ENCODE data around the gene PCCA. TPM values are rescaled to one million over a fixed set of nuclear protein-coding genes. Genes with fewer than 3 reads are reported as not detected.

The PCCA gene
- total and polyA plus RNA-seq, 12 donors = 27.6 to 176 (median 97.7) TPM

DNA sequence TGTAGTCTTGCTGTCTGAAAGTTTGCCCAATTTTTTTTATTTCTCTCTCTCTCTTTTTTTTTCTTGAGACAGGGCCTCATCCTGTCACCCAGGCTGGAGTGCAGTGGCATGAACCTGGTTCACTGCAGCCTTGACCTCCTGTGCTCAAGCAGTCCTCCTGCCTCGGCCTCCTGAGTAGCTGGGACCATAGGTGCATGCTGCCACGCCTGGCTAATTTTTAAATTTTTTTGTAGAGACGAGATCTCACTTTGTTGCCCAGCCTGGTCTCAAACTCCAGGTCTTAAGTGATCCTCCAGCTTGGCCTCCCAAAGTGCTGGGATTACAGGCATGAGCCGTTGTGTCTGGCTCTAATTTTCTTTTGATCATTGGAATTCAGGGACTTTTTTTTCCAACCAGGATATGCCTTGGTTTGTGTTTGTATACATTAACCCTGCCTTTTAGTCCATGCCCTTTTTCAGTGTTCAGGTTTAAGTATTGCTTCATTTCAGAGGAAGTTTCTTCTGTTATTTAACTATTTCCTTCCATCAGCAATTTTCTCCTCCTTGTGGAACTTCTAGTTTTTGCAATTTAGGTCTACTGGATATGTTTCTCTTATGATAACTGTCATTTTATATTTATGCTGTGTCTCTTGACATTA lies 201.4 kb downstream of the PCCA start:
- Histone ChIP-seq H3K27ac (no peak overlapping the region), H3K36me3 (replicated peaks in 1 of 2) (no peaks in the 10 kb centered on the region), H3K4me3 (no peak overlapping the region), H3K27me3 (no peaks in the 10 kb centered on the region), H3K4me1 (replicated peaks in 1 of 2) (peaks cover 3 to 5% of the 10 kb centered on the region in 2 donors), H3K9me3 (replicated peaks in 1 of 3) (no peaks in the 10 kb centered on the region)
- 83 to 92% (median 88%) methylated on average over 4 of the region's 4 CpGs for WGBS, 4 donors
- intact Hi-C loops (cut with DNase I) = no loop called here
- TF ChIP-seq POLR2A (IDR thresholded peaks at IDR 0.05) = no peak
- TF ChIP-seq, protein P1, sequence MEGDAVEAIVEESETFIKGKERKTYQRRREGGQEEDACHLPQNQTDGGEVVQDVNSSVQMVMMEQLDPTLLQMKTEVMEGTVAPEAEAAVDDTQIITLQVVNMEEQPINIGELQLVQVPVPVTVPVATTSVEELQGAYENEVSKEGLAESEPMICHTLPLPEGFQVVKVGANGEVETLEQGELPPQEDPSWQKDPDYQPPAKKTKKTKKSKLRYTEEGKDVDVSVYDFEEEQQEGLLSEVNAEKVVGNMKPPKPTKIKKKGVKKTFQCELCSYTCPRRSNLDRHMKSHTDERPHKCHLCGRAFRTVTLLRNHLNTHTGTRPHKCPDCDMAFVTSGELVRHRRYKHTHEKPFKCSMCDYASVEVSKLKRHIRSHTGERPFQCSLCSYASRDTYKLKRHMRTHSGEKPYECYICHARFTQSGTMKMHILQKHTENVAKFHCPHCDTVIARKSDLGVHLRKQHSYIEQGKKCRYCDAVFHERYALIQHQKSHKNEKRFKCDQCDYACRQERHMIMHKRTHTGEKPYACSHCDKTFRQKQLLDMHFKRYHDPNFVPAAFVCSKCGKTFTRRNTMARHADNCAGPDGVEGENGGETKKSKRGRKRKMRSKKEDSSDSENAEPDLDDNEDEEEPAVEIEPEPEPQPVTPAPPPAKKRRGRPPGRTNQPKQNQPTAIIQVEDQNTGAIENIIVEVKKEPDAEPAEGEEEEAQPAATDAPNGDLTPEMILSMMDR (IDR thresholded peaks at IDR 0.05) = no peak
- no peak for DNase-seq

DNA sequence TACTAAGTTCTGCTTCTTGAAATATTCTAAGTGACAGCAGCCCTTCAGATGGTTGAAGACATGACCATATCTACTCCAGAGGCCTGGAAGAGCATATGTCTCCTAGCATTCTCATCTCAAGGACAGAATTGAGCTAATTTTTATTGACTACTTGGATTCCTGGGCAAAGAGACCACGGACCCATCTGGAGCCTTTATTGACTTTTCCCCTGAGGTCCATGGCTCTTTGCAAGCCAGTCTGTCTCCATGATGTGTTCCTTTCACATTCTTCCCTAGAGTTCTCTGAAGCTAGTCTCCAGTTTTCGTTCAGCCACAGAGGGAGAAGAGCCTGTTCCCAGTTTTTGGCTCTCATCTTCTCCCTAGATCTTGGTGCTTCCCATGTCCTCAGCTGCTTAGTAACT lies 202.7 kb downstream of the PCCA start:
- Histone ChIP-seq H3K4me1 (replicated peaks in 1 of 2) (peaks cover 3 to 5% of the 10 kb centered on the region in 2 donors), H3K36me3 (replicated peaks in 1 of 2) (no peaks in the 10 kb centered on the region), H3K4me3 (no peak overlapping the region), H3K9me3 (replicated peaks in 1 of 3) (no peaks in the 10 kb centered on the region), H3K27me3 (no peaks in the 10 kb centered on the region), H3K27ac (no peak overlapping the region)
- TF ChIP-seq, protein P1 (IDR thresholded peaks at IDR 0.05) = no peak
- TF ChIP-seq POLR2A (IDR thresholded peaks at IDR 0.05) = no peak
- intact Hi-C loops (cut with DNase I) = no loop called here
- DNase-seq = no peak
- 86 to 98% (median 92%) methylated on average over 2 of the region's 2 CpGs for WGBS, 4 donors

DNA sequence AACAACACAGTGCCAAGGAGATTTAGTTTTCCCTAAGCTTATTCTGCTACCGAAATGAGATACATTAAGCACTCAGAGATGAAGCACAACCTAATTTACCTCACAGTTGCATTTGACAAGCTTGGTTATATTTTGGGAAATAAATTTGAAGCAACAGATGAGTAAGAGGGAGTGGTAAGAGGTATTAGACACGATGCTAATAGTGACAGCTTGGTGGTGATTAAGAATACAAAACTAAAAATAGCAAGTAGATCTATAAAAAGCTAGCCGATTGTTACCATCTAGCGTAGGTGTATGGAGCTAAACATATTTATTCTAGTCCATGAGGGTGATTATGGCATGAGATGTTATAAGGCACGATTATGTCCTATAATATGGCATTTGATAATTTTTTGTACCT lies 208.5 kb downstream of the PCCA start:
- Histone ChIP-seq H3K4me1 (replicated peaks in 1 of 2) (peaks cover 0 to 21% of the 10 kb centered on the region in 2 donors), H3K4me3 (no peak overlapping the region), H3K9me3 (replicated peaks in 1 of 3) (no peaks in the 10 kb centered on the region), H3K27me3 (no peaks in the 10 kb centered on the region), H3K36me3 (replicated peaks in 1 of 2) (no peaks in the 10 kb centered on the region), H3K27ac (no peak overlapping the region)
- TF ChIP-seq POLR2A (IDR thresholded peaks at IDR 0.05) = no peak
- TF ChIP-seq, protein P1 (IDR thresholded peaks at IDR 0.05) = no peak
- WGBS, 4 donors = 79 to 87% (median 82%) methylated on average over 5 of the region's 5 CpGs
- no peak for DNase-seq
- intact Hi-C loops (cut with DNase I) = no loop called here

DNA sequence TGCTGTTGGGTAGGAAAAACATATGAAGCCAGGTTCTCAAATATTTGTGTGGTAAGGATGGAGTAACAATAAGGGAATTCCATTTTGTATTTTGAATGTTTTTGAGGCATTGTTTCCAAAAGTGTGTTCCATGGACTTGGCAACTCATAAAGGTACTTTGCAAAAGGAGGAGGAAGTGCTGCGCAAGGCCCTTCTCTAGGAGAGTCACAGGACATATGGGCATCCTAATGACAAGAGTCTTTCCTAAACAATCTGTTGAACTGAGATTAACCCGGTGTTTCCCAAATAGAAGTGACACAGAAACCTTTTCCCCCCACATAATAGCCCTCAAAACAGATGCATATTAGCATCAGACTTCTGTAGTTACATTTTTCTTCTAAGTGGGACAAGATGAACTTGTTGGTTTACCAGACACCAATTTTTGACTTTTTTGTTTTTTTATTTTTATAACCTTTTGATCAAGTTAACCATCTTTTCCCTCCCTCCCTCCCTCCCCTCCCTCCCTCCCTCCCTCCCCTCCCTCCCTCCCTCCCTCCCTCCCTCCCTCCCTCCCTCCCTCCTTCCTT lies 209.3 kb downstream of the PCCA start:
- H3K36me3 ChIP-seq (replicated peaks in 1 of 2) = no peaks in the 10 kb centered on the region
- H3K27me3 ChIP-seq = no peaks in the 10 kb centered on the region
- no peak overlapping the region for H3K4me3 ChIP-seq
- peaks cover 0 to 21% of the 10 kb centered on the region in 2 donors for H3K4me1 ChIP-seq (replicated peaks in 1 of 2)
- no peak overlapping the region for H3K27ac ChIP-seq
- TF ChIP-seq, protein P1 (IDR thresholded peaks at IDR 0.05) = no peak
- TF ChIP-seq POLR2A (IDR thresholded peaks at IDR 0.05) = no peak
- no peaks in the 10 kb centered on the region for H3K9me3 ChIP-seq (replicated peaks in 1 of 3)
- 82 to 99% (median 92%) methylated on average over 2 of the region's 2 CpGs for WGBS, 4 donors
- intact Hi-C loops (cut with DNase I) = no loop called here
- DNase-seq = no peak

Measured in adrenal gland (tissue), 12 donors.